Hepatocyte (in vitro differentiated cells): Measurements from ENCODE around the gene TOX2. TPM values are rescaled to one million over a fixed set of nuclear protein-coding genes. Genes with fewer than 3 reads are reported as not detected.

Source experiments
- DNase-seq: peaks from one replicate; pipeline ENCODE4 v3.0.0-alpha.2; 2016; ENCODE audit warnings: low spot score
- H2AFZ ChIP-seq: fragments of 200-600 bp; sonication (generic); 2 replicates; pipeline ENCODE4 v1.6.0; 2016; ENCODE audit warnings: antibody characterized with exemption, mild to moderate bottlenecking
- H3K27ac ChIP-seq: fragments of 200-600 bp; sonication (generic); 2 replicates; pipeline ENCODE4 v1.5.1; 2016; ENCODE audit warnings: mild to moderate bottlenecking
- H3K27me3 ChIP-seq: fragments of 200-600 bp; sonication (generic); 2 replicates; pipeline ENCODE4 v1.6.1; 2016
- H3K36me3 ChIP-seq: fragments of 200-600 bp; sonication (generic); replicated peaks from 2 replicates; pipeline ENCODE4 v1.5.1; 2016; ENCODE audit warnings: low read depth; ENCODE audit not compliant: insufficient read depth
- H3K4me1 ChIP-seq: fragments of 200-600 bp; sonication (generic); 2 replicates; pipeline ENCODE4 v1.5.1; 2016; ENCODE audit warnings: mild to moderate bottlenecking, moderate library complexity; ENCODE audit not compliant: insufficient read depth
- H3K4me2 ChIP-seq: fragments of 200-600 bp; sonication (generic); 2 replicates; pipeline ENCODE4 v1.6.0; 2016
- H3K4me3 ChIP-seq: fragments of 200-600 bp; sonication (generic); 2 replicates; pipeline ENCODE4 v1.5.1; 2016; ENCODE audit warnings: mild to moderate bottlenecking
- H3K79me2 ChIP-seq: fragments of 200-600 bp; sonication (generic); 2 replicates; pipeline ENCODE4 v1.6.0; 2017; ENCODE audit warnings: mild to moderate bottlenecking
- H3K9me2 ChIP-seq: fragments of 200-600 bp; sonication (generic); replicated peaks from 2 replicates; pipeline ENCODE4 v1.6.0; 2017; ENCODE audit warnings: mild to moderate bottlenecking; ENCODE audit not compliant: insufficient read depth
- H3K9me3 ChIP-seq: fragments of 200-600 bp; sonication (generic); 2 replicates; pipeline ENCODE4 v1.5.1; 2016; ENCODE audit warnings: low read depth, mild to moderate bottlenecking
- H4K20me1 ChIP-seq: fragments of 200-600 bp; sonication (generic); 2 replicates; pipeline ENCODE4 v1.6.0; 2016; ENCODE audit warnings: mild to moderate bottlenecking; ENCODE audit not compliant: insufficient read depth, poor library complexity, severe bottlenecking
- CTCF ChIP-seq: fragments of 200-600 bp; sonication (generic); IDR thresholded peaks from 2 replicates; pipeline ENCODE4 v1.5.1; 2016; ENCODE audit warnings: antibody characterized with exemption, mild to moderate bottlenecking; ENCODE audit not compliant: poor library complexity
- EZH2 ChIP-seq: fragments of 200-600 bp; sonication (generic); IDR thresholded peaks from 2 replicates; pipeline ENCODE4 v1.6.1; 2016; ENCODE audit warnings: antibody characterized with exemption, mild to moderate bottlenecking, borderline replicate concordance
- EZH2phosphoT487 ChIP-seq: fragments of 200-600 bp; sonication (generic); IDR thresholded peaks from one replicate; pipeline ENCODE4 v1.6.1; 2018; ENCODE audit warnings: antibody characterized with exemption, mild to moderate bottlenecking, low read depth, moderate library complexity; ENCODE audit not compliant: unreplicated experiment, severe bottlenecking
- WGBS: methylation state at CpG from one replicate; pipeline ENCODE4 v1.1.6; 2016; ENCODE audit warnings: low lambda C conversion rate; ENCODE audit errors: missing lambda C conversion rate; 5-methylcytosine and 5-hydroxymethylcytosine counted together
- polyA plus RNA-seq: library from polyadenylated mRNA; unstranded; fragments of >200 nt; fragmentation: Nextera tagmentation; extraction: Ambion mirVana; gene quantifications from 2 replicates; pipeline ENCODE4 v1.2.1, GENCODE V29; 2016
- total RNA-seq: library from RNA; depleted of rRNA; stranded (reverse); fragments of >200 nt; gene quantifications from 2 replicates; pipeline ENCODE4 v1.2.3, GENCODE V29; 2014

Gene TOX2
- total RNA-seq (0.87 and 2.8 TPM in 2 replicates), polyA plus RNA-seq (12.1 and 13.4 TPM in 2 replicates)

DNA sequence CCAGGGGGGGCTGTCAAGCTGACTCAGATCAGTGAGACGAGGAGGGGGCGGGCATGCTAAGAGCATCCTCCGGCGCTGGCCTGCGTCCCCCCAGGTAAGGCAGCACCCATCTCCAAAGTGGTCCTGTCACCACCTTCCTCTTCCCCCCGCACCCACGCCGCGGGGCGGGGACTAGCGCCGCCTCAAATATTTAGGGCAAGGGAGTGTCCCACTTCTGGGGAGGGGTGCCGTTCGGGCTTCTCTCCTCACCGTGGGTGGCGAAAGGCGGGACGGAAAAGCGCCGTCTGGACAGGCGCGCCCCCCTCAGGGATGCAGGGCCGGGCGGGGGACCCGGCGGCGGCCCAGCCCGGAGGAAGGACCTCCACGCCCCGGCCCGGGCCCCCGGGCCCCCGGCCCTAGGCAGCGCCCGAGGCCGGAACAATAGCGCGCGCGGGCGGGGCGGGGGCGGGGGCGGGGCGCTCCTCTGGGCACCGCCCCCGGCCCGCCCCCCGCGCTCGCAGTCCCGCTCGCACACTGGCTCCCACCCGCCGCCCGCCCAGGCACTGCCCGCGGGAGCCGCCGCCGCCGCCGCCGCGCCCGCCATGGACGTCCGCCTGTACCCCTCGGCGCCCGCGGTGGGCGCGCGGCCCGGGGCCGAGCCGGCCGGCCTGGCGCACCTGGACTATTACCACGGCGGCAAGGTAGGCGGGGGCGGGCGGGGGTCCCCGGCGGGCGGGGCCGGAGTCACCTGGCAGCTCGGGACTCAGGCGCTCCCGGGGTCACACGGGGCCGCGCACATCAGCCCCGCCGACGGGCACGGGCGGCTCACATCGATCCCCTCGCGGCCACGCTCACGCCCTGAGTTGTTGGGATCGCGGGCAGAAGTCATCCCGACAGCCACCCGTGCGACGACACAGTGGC lies at the start of gene TOX2:
TSS of gene TOX2 (plus strand) at position 542 of the 900 bp plus-strand sequence. CDS start at position 582, 40 bp downstream.
- Histone ChIP-seq H2AFZ (peak within 1 kb of the TSS; percentile 71), H3K9me3 (no peaks in the 10 kb centered on the region), H3K27me3 (peaks cover 54% of the 10 kb centered on the region), H3K9me2 (no peaks in the 10 kb centered on the region), H3K4me3 (peak within 1 kb of the TSS; percentile 42), H4K20me1 (no peaks in the 10 kb centered on the region), H3K36me3 (no peaks in the 10 kb centered on the region), H3K4me1 (peaks cover 8% of the 10 kb centered on the region), H3K4me2 (peak within 1 kb of the TSS; percentile 89), H3K79me2 (peaks cover 5% of the 10 kb centered on the region), H3K27ac (no peak within 1 kb of the TSS)
- peak; percentile 70 for DNase-seq
- WGBS: 6% methylated on average over 36 of the region's 111 CpGs
- TF ChIP-seq EZH2phosphoT487: no peak
- TF ChIP-seq CTCF: no peak
- TF ChIP-seq EZH2: no peak

GRCh38 chr20:43868091-43868490 lies 46.6 kb upstream of the TOX2 start:
- H3K4me2 ChIP-seq: no peak overlapping the region
- no peaks in the 10 kb centered on the region for H3K4me1 ChIP-seq
- no peak for DNase-seq
- no peak overlapping the region for H3K4me3 ChIP-seq
- no peaks in the 10 kb centered on the region for H4K20me1 ChIP-seq
- no peaks in the 10 kb centered on the region for H3K79me2 ChIP-seq
- no peaks in the 10 kb centered on the region for H3K27me3 ChIP-seq
- no peaks in the 10 kb centered on the region for H3K9me2 ChIP-seq
- WGBS: 95% methylated on average over 1 of the region's 1 CpG
- no peak for TF ChIP-seq CTCF
- no peak for TF ChIP-seq EZH2phosphoT487
- TF ChIP-seq EZH2: no peak
- no peak overlapping the region for H2AFZ ChIP-seq
- H3K27ac ChIP-seq: no peak overlapping the region
- H3K9me3 ChIP-seq: no peaks in the 10 kb centered on the region
- H3K36me3 ChIP-seq: no peaks in the 10 kb centered on the region

DNA sequence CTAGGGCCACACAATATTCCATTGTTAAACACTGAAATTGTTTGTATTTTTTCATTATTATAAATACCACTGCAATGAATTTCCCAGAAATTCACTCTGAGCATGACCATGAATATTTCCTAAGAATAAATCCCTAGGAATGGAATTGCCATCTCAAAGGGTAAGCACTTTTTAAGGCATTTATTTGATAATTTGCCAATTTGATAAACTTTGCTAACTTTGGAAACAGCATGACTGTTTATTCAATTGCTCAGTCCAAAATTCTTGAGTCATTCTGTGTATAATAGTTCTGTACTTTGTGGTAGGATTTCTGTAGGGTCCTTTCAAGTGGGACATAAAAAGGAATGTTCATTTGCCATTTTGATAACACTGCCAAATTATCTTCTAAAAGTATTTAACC lies 44.2 kb upstream of the TOX2 start:
- Histone ChIP-seq H2AFZ (no peak overlapping the region), H3K9me3 (no peaks in the 10 kb centered on the region), H3K27ac (no peak overlapping the region), H4K20me1 (no peaks in the 10 kb centered on the region), H3K27me3 (no peaks in the 10 kb centered on the region), H3K4me3 (no peak overlapping the region), H3K9me2 (no peaks in the 10 kb centered on the region), H3K4me1 (no peaks in the 10 kb centered on the region), H3K79me2 (no peaks in the 10 kb centered on the region), H3K4me2 (no peak overlapping the region), H3K36me3 (no peaks in the 10 kb centered on the region)
- no peak for DNase-seq
- TF ChIP-seq CTCF (no peak), EZH2 (no peak), EZH2phosphoT487 (no peak)
